GM21526 (cell line): ENCODE data around the gene LAMA1.

Source experiments
- ATAC-seq: cut with Tn5 transposase; IDR thresholded peaks from one replicate; pipeline ENCODE4 v1.9.1; 2021; ENCODE audit warnings: moderate library complexity; ENCODE audit not compliant: unreplicated experiment, low FRiP score

The LAMA1 gene

GRCh38 chr18:7049951-7050350 lies 67.6 kb downstream of the LAMA1 start:
- no peak for ATAC-seq

DNA sequence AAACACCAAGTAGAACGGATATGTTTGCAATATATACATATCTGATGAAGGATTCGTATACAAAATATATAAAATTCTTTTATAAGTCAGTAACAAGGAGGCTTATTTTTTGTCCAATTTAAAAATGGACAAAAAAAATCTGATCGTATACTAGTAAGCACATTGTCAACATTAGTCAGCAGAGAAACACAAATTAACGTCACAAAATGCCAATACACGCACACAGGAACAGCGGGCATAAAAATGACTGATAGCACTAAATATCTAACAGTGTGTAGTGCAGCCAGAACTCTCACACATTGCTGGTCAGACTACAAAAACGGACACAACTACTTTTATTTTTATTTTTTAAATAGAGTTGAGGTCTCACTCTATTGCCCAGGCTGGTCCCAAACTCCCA lies 69.5 kb downstream of the LAMA1 start:
- no peak for ATAC-seq

DNA sequence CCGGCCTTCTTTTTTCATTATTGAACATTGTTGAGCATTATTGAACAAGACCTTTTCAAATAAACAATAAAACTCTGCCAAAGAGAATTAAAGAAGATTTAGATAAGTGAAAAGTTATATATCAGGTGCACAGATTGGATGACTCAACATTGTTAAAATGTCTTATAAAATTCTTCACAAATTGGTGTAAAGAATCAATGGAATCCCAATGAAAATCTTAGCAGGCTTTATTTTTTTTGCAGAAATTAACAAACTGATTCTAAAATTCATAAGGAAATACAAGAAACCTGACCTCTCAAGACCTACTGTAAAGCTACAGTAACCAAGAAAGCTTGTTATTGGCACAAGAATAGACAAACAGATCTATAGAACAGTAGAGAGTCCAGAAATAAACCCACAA lies 70.3 kb downstream of the LAMA1 start:
- ATAC-seq: no peak

- no peak for ATAC-seq
These were observed 79.2 kb downstream of the LAMA1 start for GRCh38 chr18:7038330-7038851.

- ATAC-seq: no peak
These were observed 80.1 kb downstream of the LAMA1 start for GRCh38 chr18:7037470-7037869.

- ATAC-seq: no peak
These were observed 81.8 kb downstream of the LAMA1 start for GRCh38 chr18:7035807-7036206.

- no peak for ATAC-seq
These were observed 82.7 kb downstream of the LAMA1 start for GRCh38 chr18:7034924-7035323.

DNA sequence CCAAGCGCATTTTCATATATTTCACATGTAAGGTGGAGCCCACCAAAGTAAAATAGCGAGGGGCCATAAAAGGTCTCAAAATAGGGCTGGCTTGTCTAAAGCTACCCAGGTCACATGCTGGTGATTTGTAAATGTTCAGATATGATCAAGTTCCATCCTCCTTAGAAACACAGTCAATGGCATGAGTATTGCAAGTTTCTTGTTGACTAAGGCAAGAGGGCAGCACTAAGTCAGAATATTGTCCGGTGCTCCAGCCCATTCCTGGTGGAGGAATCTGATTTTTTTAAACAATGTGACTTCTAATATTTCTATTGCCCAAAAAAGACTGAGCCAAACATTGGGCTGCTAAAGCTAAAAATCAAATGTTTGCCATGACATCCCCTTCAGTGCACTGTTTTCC lies 85.1 kb downstream of the LAMA1 start:
- no peak for ATAC-seq

GRCh38 chr18:7028625-7029024 lies 89.0 kb downstream of the LAMA1 start:
- no peak for ATAC-seq

- ATAC-seq: no peak
These were observed 92.4 kb downstream of the LAMA1 start for GRCh38 chr18:7025194-7025593.

DNA sequence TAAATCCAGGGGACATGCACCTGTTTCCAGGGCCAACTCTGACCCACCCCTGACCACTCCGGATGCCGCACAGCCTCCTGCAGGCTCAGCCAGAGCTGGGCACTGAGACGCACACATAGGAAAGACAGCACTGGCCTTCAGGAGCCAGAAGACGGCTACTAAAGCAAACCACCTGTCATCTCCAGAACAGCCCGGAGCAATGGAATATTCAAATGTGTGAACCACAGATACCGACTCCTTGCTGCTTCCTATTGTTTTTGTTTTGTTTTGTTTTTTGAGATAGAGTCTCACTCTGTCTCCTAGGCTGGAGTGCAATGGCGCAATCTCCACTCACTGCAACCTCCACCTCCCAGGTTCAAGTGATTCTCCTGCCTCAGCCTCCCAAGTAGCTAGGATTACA lies 94.0 kb downstream of the LAMA1 start:
- no peak for ATAC-seq

DNA sequence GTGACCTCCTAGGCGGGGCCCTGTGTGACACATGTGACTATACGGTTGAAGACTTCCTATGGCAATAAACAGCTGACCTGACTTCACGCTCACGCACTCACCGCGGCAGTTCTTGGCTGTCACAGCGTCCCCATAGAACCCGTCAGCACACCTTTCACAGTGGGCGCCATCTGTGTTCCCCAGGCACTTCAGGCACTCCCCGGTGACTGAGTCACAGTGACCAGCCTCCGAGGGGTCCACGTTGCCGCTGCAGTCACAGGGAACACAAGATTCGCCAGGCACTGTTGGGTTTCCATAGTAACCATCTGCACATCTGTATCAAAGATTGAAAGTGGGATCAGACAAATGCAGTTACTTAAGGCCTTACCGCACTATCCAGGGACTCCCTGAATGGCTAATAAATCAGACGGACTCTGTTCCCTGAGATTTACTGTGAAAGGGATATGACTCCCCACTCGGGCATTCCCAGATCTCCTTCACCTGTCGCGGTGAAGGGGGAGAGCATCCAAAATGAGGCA lies 94.5 kb downstream of the LAMA1 start:
- no peak for ATAC-seq

- ATAC-seq: no peak
These were observed 95.4 kb downstream of the LAMA1 start for GRCh38 chr18:7021994-7022840.

DNA sequence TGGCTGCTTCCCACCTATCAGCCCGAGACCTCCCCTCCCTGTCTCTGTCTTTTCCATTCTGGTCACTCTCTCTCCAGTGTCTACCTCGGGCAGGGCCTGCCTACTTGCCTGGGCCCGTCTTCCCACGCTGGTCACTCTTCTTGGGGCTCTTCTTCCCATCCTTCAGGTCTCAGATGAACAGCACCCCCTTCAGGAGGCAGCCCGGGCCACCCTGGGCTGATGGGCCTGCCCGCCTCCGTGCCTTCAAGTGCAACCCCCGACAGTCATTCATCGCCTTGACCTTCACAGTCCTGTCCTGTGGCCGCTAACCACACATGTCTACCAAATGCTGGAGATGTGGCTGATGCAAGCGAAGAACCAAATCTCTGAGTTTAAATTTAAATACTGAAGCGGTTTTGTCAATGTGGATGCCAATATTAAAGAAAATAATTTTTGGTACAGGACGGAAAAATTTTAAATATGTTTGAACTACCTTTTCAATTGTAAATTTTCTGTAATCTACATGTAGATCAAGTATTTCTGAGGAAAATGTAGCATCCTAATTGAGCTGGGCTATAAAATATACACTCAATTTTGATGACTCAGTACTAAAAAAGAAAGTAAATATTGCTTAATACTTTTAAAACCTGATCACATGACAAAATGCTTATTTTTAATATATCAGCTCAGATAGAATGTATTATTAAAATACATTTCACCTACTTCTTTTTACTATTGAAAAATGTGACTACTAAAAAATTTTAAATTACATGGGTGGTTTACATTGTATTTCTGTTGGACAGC lies 96.4 kb downstream of the LAMA1 start:
- ATAC-seq: no peak

DNA sequence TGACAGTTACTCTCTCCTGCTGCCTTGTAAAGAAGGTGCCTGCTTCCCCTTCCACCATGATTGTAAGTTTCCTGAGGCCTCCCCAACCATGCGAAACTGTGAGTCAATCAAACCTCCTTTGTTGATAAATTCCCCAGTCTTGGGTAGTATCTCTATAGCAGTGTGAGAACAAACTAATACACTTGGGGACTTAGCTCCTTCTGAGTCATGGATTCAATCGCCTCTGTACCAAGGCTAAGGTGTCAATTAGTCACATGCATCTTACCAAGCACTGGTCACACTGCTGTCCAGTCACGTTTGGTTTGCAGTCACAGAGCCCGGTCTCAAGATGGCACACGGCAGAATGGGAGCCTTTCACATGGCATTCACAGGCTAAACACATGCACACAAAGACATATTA lies 100.6 kb downstream of the LAMA1 start:
- ATAC-seq: no peak

- ATAC-seq: no peak
These were observed 106.5 kb downstream of the LAMA1 start for GRCh38 chr18:7011142-7011541.

DNA sequence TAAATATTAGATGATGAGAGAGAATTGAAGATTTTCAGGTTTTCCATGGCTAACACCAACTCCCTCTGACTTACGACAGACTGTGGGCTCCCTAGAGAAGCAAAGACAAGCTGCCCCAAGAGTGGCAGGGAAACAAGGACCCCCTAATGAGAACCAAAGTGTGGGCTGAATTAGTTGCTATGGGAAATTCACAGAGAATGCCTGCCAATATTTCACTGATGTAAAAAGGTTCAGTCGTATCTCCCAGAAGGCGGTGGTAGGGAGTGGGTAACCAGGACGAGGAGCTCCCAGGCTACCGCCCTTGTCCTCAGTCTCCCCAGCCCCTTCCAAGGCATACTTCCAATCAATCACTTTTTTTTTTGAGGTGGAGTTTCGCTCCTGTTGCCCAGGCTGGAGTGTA lies 113.6 kb downstream of the LAMA1 start:
- no peak for ATAC-seq

DNA sequence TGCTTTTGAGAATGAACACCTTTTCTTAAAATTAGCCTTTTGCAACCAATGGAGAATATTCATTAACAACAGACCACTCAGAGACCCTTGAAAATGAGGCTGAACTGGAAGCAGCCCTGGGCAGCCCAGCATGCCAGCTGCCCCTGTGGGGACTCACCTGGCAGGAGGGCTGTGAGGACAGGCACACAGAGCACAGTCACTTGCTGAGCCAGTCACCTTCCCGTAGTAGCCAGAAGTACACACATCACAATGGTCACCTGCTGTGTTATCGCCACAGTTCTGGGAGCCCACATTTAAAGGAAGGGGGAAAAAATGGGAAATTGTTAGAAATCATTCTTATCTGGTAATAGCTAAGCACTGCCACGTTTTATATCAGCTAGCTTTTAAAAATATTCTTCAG lies 115.5 kb downstream of the LAMA1 start:
- no peak for ATAC-seq

DNA sequence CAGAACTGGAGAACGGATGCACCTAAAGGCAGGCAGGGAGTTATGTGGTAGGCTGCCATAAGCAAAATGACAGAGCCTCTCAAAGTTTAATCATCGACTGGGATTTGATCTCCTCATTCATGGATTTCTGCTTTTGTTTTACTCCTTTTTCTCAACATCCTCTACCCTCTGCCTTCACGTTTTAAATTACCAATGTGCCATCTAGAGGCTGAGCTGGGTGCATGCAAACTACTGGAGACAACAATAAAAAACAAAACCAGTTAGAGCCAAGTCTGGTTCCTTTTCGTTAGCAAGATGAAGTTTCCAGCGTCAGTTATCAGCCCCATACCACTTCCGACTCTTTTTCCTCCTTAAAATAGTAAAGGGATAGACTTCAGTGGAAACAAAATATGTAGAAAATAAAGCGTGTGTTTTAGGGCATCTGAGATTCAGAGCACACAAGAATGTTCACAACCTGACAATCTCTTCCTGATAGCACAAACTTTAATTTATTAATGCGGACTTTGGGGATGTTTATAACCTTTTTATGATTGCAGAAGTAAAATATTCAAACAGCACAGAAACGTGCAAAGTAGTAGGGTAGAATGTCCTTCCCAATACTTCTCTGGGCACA lies 117.0 kb downstream of the LAMA1 start:
- ATAC-seq: no peak

- no peak for ATAC-seq
These were observed 119.8 kb downstream of the LAMA1 start for GRCh38 chr18:6997808-6998207.
